Femur (tissue), 1 donor: ENCODE data around the gene CKAP5.
"Not testable (repeated sequence)": the region's sequence is repeated elsewhere in the genome, so short reads cannot be mapped to it uniquely, and the experiment has no call there.

Experiments used
- DNase-seq: peaks from one replicate; pipeline ENCODE4 v3.0.0-alpha.2; 2017

Gene CKAP5

DNA sequence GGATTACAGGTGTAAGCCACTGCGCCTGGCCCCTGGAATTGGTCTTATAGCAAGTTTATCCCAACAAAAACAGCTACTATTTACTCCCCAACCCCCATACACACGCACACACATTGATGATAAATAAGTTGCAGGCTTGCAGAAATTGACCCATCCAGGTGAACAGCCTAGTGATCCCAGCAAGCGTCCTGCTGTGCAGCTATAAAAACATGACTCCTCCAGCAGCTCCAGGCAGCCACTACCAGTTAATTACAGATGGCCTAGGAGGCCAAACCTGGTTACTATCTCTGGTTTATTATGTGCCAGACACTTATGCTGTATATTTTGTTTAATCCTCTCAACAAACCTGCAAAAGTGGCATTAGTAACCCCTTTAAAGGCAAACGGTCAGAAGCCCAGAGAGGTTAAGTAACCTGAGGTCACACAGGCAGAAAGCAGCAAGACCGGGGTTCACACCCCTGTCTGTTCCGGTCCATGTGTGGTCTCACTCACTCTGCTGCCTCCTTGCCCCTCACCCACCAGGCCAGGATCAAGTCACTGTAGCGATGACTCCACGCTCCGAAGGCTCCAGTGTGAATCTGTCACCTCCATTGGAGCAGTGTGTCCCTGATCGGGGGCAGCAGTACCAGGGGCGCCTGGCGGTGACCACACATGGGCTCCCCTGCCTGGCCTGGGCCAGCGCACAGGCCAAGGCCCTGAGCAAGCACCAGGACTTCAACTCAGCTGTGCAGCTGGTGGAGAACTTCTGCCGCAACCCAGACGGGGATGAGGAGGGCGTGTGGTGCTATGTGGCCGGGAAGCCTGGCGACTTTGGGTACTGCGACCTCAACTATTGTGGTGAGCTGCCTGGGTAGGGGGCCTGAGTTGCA, 120.5 kb downstream of the CKAP5 start:
- no peak for DNase-seq

DNA sequence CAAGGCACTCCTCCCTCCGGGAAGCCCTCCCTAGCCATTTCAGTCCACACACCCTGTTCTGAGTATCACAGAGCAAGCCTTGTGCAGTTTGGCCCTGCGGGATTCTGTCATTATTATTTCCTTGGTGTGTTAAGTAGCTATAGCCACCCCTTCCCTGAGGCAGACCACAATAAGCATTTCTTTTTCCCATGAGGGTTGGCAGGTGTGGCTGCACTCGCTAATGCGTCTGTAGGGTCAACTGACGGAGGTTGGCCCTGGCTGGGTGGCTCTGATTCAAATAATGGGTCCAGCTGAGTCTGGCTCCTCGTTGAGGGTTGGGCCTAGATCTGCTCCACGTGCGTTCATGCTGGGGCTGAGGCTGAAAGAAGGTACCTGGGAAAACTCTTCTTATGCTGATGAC, 122.0 kb downstream of the CKAP5 start:
- no peak for DNase-seq

DNA sequence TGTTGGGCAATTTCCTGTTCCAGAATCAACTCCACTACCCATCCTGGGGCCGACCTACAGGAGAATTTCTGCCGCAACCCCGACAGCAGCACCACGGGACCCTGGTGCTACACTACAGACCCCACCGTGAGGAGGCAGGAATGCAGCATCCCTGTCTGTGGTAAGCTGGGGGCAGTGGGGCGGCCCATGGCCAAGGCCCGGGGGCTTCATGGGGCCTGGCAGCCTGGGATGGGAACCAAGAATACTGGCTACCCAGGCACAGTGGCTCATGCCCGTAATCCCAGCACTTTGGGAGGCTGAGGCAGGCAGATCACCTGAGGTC, 122.8 kb downstream of the CKAP5 start:
- DNase-seq: no peak

DNA sequence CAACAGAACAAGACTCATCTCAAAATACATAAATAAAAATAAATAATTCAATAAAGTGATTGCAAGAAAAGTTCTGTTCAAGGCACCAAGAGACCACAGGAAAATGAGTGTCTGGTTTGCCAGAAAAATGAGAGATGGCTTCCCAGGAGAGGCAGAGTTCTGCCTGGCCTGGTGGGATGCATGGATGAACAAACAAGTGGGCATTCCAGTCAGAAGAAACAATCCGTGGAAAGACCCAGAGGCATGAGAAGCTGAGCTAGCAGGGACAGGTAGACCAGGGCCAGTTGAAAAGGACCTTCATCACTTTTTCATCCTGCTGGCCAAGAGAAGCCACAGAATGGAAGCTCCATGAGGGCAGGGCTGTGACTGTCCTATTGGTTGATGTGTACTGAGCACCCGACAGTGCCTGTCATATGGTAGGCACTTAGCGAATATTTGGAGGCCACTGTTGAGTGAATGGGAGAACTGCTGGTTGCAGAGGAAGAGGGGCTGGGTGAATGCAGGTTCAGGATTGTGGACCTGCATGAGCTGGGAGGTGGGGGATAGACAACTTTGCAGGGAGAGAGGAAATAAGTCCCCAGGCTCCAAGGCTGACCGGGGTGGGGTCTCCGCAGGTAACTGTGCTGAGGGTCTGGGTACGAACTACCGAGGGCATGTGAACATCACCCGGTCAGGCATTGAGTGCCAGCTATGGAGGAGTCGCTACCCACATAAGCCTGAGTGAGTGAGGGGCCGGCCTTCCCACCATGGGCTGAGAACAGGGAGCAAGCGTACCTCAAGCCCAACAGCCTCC, 123.3 kb downstream of the CKAP5 start:
- DNase-seq: no peak

DNA sequence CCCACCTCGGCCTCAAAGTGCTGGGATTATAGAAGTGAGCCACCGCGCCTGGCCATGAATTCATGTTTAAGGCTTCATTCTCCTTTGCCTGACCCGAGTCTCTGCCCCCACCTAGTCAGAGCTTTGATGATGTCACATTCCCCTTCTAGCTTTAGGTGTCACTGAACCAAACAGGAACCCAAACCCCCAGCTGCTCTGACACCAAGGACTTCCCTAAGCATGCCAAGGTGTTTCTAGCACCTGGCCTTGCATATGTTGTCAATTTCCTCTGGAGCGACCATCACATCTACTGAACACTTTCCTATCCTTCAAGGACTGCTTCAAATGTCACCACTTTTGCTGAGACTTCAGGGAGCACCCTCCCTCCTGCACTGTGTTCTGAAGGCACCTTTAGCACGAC, 124.8 kb downstream of the CKAP5 start:
- DNase-seq: no peak

DNA sequence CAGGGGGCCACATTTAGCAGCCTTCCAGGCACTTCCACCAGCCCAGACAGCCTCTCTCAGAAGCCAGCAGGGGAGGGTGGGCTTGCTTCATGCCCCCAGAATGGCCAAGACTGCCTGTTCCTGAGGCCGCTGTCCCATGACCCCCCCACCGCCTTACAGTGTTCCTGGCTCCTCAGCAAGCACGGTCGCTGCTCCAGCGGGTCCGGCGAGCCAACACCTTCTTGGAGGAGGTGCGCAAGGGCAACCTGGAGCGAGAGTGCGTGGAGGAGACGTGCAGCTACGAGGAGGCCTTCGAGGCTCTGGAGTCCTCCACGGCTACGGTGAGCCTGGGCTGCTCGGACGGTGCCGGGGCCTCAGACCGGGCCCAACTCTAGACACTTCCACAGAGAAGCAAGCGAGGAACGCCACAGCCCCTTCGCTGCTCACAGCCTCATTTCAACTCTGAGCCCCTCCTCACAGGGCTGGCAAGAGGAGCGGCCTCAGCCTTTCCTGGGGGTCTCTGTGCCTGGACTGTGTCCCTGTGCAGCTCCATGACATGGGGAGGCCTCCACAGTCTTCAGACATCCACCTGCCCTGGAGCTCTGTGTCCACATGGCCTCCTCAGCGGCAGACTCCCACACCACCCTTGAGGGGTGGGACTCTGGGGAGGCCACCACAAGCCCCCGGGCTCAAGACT, 126.4 kb downstream of the CKAP5 start:
- no peak for DNase-seq

DNA sequence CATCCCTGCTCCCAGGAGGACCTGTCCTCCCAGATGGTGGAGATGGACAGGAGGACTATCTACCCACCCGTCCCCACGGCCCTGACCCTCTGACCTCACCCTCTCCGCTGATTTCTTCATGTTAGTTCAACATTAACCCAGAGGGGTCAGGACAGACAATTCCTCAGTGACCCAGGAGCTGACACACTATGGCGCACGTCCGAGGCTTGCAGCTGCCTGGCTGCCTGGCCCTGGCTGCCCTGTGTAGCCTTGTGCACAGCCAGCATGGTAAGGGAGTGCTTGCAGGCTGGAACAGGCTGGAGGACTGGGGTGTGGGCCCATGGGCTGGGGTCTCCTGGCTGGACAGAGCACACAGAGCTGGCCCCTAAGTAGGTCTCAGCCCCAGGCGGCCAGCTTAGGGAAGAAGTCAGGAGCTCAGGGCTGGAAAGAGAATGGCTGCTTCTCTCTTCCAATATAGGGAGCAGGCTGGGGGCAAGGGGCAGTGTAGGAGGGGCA, 127.0 kb downstream of the CKAP5 start, which contains the start of gene F2:
Gene F2, plus strand, starts transcription at position 166 of the 495 bp plus-strand sequence. Its CDS starts 23 bp downstream, at position 189.
- DNase-seq: no peak

DNA sequence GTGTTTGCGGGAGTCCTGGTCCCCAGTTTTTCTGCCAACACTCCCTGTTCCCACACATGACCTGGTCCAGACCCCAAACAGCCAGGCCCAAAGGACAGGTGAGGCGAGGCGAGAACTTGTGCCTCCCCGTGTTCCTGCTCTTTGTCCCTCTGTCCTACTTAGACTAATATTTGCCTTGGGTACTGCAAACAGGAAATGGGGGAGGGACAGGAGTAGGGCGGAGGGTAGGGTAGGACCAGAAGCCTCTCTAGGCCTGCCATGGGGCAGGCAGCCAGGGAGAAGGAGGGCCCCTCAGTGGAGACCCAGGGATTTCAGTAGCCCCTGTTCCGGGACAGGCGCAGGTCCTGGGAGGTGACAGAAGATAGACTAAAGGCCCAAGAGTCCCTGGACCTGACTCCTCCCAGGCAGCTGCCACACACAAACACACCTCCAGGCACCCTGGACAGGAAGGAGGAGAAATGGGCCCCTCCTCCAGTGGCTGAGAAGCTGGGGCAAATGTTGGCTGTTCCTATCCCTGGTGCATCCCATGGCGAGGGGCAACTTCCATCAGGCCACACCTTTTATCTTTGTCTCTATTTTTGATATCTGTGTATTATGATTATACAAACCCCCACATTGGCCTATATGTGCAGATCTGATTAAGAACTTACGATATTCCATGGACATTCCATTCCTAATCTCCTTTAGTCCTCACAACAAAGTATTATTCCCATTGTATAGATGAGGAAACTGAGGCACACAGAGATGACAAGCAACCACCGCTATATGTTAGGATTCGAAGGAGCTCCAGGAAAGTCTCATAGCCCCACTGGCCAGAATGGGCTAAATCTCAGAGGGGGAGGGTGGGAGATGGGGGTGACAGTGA, 127.7 kb downstream of the CKAP5 start:
- no peak for DNase-seq

DNA sequence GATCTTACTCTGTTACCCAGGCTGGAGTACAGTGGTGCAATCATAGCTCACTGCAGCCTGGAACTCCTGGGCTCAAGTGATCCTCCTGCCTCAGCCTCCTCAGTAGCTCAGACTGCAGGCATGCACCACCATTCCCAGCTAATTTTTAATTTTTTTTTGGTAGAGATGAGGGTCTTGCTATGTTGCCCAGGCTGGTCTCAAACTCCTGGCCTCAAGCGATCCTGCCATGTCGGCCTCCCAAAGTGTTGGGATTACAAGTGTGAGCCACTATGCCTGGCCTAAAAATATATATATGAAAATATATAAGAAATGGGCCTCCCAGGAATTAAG, 128.3 kb downstream of the CKAP5 start:
- DNase-seq: not testable (repeated sequence)

DNA sequence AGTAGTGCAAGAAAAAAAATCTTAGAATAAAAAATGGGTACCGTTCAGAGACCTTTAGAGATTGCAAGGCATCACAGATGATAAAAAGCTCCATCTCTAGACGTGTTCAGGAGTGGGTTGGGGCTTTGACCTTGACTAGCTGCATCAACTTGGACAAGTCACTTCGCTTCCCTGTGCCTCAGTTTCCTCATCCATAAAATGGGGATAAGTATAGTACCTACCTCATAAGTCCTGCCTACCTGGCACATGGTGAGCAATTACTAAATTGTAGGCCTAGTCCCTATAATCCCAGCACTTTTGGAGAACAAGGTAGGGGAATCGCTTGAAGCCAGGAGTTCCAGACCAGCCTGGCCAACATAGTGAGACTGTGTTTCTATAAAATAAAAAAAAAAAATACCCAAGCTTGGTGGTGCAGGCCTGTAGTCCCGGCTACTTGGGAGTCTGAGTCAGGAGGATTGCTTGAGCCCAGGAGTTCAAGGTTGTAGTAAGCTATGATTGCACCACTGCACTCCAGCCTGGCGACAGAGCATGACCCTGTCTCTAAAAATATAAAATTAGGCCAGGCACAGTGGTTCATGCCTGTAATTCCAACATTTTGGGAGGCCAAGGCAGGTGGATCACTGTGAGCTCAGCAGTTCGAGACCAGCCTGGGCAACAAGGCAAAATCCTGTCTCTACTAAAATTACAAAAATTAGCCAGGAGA, 133.1 kb downstream of the CKAP5 start:
- no peak for DNase-seq

DNA sequence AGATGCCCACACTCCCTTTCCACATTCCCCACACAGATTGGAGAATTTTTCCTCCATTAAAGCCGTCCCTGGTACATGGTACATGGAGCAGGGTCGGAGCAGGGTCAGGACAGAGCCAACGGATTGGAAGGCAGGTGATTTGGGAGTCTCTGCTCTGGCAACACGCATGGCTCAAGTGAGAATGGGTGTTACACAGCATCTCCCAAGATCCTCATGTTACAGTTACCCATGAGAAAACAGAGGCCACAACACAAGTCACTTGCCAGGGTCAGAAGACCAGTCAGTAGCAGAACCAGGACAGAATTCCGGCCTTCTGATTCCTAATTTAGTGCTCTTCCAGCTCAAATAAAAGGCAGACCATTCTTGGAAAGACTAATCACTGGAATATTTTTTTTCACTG, 134.8 kb downstream of the CKAP5 start:
- DNase-seq: no peak

DNA sequence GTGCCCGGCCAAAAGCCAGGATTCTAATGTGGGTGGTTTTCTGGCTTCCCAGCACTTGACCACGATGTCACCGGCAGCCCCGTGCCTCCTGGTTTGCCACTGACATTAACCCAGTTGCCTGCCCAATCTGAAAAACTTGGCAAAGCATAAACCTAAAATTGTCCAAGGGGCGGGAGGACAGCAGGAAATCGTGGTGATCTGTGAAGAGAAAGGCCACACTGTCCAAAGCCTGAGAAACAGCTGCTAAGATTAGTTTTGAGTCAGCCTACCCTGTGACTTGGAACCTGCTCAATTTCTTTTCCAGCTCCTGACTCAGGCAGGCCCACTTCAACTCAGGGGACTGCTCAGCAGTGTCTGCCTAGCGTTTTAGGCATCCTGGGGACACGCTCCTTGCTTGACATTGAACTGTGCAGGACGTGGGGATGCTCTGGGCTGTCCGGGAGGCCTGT, 135.2 kb downstream of the CKAP5 start:
- peak; percentile 73 for DNase-seq

DNA sequence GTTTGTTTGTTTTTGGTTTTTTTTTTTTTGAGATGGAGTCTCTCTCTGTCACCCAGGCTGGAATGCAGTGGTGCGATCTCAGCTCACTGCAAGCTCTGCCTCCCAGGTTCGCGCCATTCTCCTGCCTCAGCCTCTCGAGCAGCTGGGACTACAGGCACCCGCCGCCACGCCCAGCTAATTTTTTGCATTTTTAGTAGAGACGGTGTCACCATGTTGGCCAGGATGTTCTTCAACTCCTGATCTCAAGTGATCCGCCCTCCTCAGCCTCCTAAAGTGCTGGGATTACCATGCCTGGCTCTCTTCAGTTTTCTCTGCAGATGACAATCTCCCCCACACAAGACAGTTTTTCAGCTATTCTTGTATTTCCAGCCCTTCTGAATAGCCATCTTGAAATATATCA, 136.7 kb downstream of the CKAP5 start:
- not testable (repeated sequence) for DNase-seq

DNA sequence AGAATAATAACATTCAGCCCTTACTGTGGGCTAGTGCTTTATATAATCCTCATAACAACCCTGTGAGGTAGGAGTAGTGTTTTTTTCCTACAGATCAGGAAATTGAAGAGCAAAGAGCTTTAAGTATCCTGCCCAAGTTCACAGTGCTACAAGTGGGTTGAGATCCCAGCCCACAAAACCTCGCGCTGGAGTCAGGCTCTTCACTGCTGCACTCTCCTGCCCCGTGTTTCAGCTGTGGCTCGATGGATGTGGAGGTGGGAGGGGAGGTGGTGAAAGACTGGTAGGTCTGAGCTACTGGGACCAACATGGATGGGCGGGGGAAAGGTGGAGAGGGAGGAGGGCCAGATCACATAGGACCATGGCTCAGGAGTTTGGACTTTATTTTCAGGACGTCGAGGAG, 139.2 kb downstream of the CKAP5 start:
- no peak for DNase-seq

DNA sequence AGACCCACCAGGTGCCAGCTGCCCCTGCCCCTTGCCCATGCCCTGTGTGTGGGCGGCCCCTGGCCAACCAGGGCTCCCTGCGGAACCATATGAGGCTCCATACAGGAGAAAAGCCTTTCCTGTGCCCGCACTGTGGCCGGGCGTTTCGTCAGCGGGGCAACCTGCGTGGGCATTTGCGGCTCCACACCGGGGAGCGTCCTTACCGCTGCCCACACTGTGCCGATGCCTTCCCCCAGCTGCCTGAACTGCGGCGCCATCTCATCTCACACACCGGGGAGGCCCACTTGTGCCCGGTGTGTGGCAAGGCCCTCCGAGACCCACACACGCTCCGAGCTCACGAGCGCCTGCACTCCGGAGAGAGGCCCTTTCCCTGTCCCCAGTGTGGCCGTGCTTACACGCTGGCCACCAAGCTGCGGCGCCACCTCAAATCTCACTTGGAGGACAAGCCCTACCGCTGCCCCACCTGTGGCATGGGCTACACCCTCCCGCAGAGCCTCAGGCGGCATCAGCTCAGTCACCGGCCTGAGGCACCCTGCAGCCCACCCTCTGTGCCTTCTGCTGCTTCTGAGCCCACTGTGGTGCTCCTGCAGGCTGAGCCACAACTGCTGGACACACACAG, 140.9 kb downstream of the CKAP5 start:
- no peak for DNase-seq

DNA sequence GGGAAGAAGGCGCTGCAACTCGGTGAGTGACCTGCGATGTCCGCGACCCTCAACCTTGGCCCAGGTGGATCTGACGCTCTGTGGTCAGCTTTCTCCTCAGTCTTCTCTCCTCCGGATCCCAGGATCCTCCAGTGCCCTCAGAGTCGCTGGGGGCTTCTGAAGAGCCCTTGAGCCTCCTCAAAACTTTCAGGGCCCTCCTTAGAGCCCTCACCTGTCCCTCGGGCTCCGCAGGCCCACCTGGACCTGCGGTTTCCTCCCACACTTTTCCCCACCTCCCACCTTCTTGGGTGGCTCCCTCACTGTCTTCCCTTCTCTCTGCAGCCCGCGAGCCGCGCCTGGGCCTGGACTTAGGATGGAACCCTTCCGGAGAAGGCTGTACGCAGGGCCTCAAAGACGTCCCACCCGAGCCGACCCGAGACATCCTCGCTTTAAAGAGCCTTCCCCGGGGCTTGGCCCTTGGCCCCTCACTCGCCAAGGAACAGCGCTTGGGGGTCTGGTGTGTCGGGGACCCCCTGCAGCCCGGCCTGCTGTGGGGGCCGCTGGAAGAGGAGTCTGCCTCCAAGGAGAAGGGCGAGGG, 144.9 kb downstream of the CKAP5 start:
- DNase-seq: no peak

DNA sequence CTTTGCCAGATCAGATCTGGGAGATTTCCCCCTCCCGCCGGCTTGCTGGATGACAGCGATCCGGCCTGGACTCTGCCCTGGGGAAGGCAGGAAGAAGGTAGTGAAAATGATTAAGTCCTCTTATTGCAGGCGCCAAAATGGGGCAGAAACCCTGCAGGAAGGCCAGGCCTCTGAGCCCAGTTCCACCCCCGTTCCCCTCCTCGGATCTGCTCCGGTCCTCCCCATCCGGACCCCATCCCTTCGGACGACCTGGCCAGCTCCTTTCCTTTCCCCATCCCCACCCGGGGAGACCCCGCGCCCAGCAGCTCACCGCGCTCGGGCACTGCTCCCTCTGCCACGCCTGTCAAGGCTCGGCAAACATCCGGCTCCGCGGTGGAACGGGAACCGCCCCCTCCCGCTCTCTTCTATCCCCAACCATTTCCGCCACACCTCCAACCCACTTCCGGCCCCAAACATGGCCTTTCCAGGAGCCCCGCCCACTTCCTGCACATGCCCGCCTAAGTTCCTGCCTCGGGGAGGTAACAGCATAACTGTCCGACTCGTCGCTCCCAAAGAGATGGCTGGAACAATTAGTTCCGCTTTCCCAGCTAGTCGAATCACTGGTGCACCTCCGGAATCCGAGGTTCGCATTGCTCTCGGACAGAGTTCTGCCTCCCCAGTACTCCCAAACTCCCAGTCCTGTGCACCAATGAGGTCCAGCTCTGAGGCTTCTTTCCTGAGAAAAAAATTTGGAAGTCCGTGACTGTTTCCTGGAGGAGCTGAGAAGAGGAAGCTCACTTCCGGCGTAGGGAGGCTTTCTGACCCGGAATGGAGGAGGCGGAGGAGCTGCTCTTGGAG, 145.6 kb downstream of the CKAP5 start, which contains the start of the genes ARHGAP1 and ZNF408:
Gene ARHGAP1, minus strand, starts transcription at position 379 of the 837 bp plus-strand sequence. CDS start 4,512 bp downstream, outside the sequence.
Gene ZNF408, plus strand, starts transcription at position 791 of the 837 bp plus-strand sequence. Its CDS starts 17 bp downstream, at position 808.
- peak; percentile 99 for DNase-seq

DNA sequence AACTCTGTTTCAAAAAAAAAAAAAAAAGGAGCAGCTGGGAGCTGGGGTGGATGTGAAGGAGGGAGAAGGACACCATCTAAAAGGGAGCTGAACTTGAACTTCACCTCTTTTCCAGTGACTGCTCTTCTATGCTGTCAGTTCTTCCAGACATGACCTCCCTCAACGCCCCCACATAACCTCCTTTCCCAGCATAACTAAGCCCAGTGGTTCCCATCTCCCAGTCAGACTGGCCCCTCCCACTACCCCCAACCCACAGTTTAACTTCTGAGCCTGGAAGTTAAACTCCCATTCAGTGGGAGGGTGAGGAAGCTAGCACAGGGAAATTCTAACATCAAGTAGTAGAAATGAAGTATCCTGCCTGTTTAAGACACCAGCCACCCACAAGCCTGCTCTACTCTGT, 147.5 kb downstream of the CKAP5 start:
- no peak for DNase-seq

DNA sequence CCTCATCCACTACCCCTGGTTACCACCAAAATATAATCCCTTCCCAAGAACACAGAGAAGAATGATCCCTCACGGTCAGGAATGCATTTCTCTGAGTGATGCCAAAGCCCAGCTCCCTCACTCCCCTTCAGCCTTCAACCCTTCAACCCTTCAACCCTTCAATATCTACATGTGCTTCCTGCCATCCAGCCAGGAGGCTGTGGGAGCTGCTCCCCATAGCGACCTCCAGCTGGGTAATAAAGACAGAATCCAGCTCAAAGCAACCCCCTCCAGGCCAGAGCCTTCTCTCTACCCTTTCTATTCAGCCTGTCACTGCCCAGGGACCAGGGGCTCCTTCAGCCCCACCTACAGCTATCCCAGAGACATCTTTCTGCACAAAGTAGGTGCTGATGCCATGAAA, 148.4 kb downstream of the CKAP5 start:
- no peak for DNase-seq

DNA sequence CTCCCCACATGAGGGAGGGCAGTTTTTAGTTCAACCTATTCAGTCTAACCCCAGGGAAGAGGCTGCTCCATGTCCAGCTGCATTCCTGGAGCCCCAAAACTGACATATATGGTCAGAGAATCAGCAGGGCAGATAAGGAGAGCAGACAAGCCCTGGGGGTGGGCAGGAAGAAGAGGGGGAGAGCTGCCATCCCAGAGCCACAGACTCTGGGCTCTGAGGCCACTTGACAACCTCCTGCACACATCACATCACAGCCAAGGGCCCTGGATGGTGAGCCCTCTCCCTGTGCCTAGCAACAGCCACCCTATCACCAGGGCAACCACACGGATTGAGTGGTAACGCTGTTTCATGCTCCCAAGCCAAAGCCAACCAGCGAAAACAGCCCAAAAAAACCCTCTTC, 148.8 kb downstream of the CKAP5 start:
- DNase-seq: no peak
